MCF 10A (cell line): ENCODE results near the gene MANEA. TPM values are rescaled to one million over a fixed set of nuclear protein-coding genes. Genes with fewer than 3 reads are reported as not detected.
"Not testable (repeated sequence)": the region's sequence is repeated elsewhere in the genome, so short reads cannot be mapped to it uniquely, and the experiment has no call there.

Source experiments
- BruUV-seq: library from RNA; stranded (reverse); fragments of 400-500 nt; replicated peaks from 2 replicates; lab custom pipeline; 2021; lab: Mats Ljungman, UMichigan
- CTCF ChIA-PET: fragments of 300-600 bp; sonication (Branson Sonifier 250); formaldehyde crosslinking; extraction: SDS; loops from one replicate; lab custom pipeline; 2021; ENCODE audit warnings: antibody characterized with exemption, inconsistent platforms; lab: Yijun Ruan, JAX
- POLR2A ChIA-PET: fragments of 300-600, 350-650 bp; sonication (Branson Sonifier 250); formaldehyde crosslinking; extraction: SDS; loops from one replicate; lab custom pipeline; 2020; ENCODE audit warnings: antibody characterized with exemption, inconsistent platforms; lab: Yijun Ruan, JAX
- DNase-seq: peaks from one replicate; pipeline ENCODE4 v3.0.0-alpha.2; 2018; ENCODE audit not compliant: unreplicated experiment
- H3K27ac Mint-ChIP-seq: one replicate; pipeline ENCODE4 v1.8.0; 2022; ENCODE audit warnings: mild to moderate bottlenecking, low read depth, mixed read lengths; ENCODE audit not compliant: unreplicated experiment
- H3K27me3 Mint-ChIP-seq: one replicate; pipeline ENCODE4 v1.8.0; 2022; ENCODE audit warnings: mixed read lengths; ENCODE audit not compliant: insufficient read depth, unreplicated experiment
- H3K36me3 Mint-ChIP-seq: one replicate; pipeline ENCODE4 v1.8.0; 2022; ENCODE audit warnings: mild to moderate bottlenecking, moderate library complexity, mixed read lengths; ENCODE audit not compliant: insufficient read depth, unreplicated experiment
- H3K4me1 Mint-ChIP-seq: one replicate; pipeline ENCODE4 v1.8.0; 2022; ENCODE audit warnings: mixed read lengths; ENCODE audit not compliant: insufficient read depth, unreplicated experiment
- H3K4me3 Mint-ChIP-seq: one replicate; pipeline ENCODE4 v1.8.0; 2022; ENCODE audit warnings: mild to moderate bottlenecking, moderate library complexity, mixed read lengths; ENCODE audit not compliant: unreplicated experiment
- H3K9me3 Mint-ChIP-seq: one replicate; pipeline ENCODE4 v1.8.0; 2022; ENCODE audit warnings: mixed read lengths; ENCODE audit not compliant: unreplicated experiment
- intact Hi-C: fragments of 100-400 bp; cut with micrococcal nuclease; formaldehyde crosslinking; loops from 2 replicates; pipeline ENCODE4 v1.14.1; 2022
- total RNA-seq: library from RNA; stranded (reverse); gene quantifications from 2 replicates; pipeline ENCODE4 v1.2.3, GENCODE V29; 2022
- TF ChIP-seq, protein P1 (sequence below): fragments of 200-600 bp; IDR thresholded peaks from one replicate; pipeline ENCODE4 v1.8.0; 2022; ENCODE audit warnings: antibody characterized with exemption, mild to moderate bottlenecking; ENCODE audit not compliant: unreplicated experiment

MANEA gene
- total RNA-seq, 1 experiment from 2014 or later: 4.6 TPM

DNA sequence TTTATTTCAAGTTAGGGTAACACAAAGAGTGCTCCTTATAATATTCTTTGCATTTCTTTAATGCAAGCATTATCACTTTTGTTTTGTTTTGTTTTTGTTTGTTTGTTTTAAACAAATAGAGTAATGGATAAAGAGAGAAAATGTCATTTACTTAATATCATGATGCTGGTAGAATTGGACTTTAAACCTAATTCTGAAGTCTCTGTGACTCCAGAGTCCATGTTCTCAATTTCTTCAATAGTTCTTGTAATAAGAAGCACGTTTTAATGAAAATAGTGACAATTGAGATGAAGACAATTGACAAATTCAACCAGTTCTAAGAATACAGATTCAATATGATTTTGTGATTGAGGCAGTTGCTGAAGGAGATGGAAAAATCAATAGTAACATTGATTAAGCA lies 30.3 kb upstream of the MANEA start:
- BruUV-seq: no TSS peak
- H3K9me3 Mint-ChIP-seq: no peaks in the 10 kb centered on the region
- H3K27me3 Mint-ChIP-seq: peaks cover 31% of the 10 kb centered on the region
- H3K4me3 Mint-ChIP-seq: no peak overlapping the region
- intact Hi-C loops: no loop called here
- DNase-seq: no peak
- ChIA-PET POLR2A (no interaction called here), CTCF (no interaction called here)
- TF ChIP-seq, protein P1, sequence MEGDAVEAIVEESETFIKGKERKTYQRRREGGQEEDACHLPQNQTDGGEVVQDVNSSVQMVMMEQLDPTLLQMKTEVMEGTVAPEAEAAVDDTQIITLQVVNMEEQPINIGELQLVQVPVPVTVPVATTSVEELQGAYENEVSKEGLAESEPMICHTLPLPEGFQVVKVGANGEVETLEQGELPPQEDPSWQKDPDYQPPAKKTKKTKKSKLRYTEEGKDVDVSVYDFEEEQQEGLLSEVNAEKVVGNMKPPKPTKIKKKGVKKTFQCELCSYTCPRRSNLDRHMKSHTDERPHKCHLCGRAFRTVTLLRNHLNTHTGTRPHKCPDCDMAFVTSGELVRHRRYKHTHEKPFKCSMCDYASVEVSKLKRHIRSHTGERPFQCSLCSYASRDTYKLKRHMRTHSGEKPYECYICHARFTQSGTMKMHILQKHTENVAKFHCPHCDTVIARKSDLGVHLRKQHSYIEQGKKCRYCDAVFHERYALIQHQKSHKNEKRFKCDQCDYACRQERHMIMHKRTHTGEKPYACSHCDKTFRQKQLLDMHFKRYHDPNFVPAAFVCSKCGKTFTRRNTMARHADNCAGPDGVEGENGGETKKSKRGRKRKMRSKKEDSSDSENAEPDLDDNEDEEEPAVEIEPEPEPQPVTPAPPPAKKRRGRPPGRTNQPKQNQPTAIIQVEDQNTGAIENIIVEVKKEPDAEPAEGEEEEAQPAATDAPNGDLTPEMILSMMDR: no peak
- no peak overlapping the region for H3K27ac Mint-ChIP-seq
- no peaks in the 10 kb centered on the region for H3K36me3 Mint-ChIP-seq
- no peaks in the 10 kb centered on the region for H3K4me1 Mint-ChIP-seq

DNA sequence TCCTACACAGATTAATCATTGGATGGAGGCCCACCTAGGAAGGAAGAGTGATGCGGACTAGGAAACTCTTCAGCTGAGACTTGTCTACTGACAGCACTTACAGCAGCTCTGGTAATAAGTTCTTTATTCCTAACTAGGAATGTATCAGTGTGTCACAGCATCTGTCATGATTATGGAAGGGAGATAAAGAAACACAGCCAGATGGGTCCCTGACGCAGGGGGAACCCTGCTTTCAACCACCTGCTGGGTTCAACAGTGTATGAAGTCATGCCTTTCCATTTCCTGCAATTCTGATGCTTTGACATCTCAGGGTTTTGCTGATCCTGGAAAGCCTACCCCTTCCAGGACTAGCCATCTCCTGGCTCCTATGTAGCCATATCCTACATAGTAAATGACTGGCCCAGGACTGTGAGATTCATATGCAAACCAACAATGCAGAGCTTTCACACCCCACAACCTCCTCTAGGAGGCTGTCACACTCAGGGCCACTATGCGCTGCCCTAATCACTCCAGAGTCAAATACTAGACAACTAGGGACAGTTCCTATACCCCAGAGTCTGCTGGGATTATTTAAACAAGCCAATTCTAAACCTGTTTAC lies 29.0 kb upstream of the MANEA start:
- intact Hi-C loops: no loop called here
- Mint-ChIP-seq H3K9me3 (no peaks in the 10 kb centered on the region), H3K4me1 (no peaks in the 10 kb centered on the region), H3K27me3 (peaks cover 40% of the 10 kb centered on the region), H3K4me3 (no peak overlapping the region), H3K36me3 (no peaks in the 10 kb centered on the region), H3K27ac (no peak overlapping the region)
- no peak for DNase-seq
- ChIA-PET CTCF (no interaction called here), POLR2A (no interaction called here)
- BruUV-seq: no TSS peak
- TF ChIP-seq, protein P1: no peak

DNA sequence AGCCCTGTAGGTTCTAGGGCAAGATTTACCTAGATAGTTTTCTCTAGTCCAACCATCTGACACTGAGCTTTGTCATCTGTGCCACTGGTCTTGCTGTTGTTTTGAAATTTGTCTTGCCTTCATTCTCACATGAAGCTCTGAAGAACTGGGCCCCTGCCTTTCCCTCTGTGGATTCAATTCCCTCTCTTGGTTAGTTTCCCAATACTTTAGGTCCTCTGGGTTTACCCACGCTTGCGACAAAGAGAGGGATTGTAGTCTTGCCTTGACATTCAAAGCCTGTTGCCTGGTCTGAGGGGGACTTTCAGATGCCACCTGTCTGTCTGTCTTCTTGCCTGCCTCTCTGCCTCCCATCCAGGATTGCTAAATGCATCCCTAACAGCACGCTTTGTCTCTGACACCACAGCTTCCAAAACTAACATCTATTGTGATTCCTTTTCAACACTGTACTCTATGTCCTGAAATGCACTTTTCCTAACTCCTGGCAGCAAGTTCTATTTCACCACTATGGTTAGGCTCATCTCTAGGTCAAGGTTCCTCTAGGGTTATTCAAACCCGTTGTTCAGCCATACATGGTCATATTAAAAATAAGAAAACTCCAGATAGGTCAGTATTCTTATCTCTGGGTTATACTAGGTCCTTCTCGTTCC lies 25.5 kb upstream of the MANEA start:
- ChIA-PET POLR2A (no interaction called here), CTCF (no interaction called here)
- DNase-seq: no peak
- Mint-ChIP-seq H3K27me3 (peaks cover 40% of the 10 kb centered on the region), H3K4me3 (no peak overlapping the region), H3K36me3 (no peaks in the 10 kb centered on the region), H3K27ac (no peak overlapping the region), H3K4me1 (no peaks in the 10 kb centered on the region), H3K9me3 (no peaks in the 10 kb centered on the region)
- no TSS peak for BruUV-seq
- TF ChIP-seq, protein P1: no peak
- intact Hi-C loops: no loop called here

DNA sequence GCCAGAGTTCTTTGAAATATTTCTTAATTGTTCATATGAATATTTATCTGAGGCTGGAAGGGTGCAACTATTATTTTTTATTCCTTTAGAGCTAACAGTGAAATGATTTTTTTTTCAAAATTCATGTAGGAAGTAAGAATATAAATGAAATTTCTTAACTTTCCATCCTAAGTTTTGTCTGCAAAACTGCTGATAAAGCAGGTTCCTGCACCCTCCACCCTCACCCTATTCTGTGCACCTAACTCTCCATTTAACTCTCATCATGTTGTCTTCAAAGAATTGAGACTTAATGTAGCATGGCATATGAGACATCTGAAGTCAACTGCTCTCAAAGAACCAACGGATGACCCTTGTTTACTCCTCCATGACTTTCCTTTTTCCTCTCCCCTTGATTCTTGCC lies 23.5 kb upstream of the MANEA start:
- intact Hi-C loops: no loop called here
- CTCF ChIA-PET: no interaction called here
- no peak overlapping the region for H3K27ac Mint-ChIP-seq
- H3K36me3 Mint-ChIP-seq: no peaks in the 10 kb centered on the region
- POLR2A ChIA-PET: no interaction called here
- no peak for DNase-seq
- peaks cover 40% of the 10 kb centered on the region for H3K27me3 Mint-ChIP-seq
- no peaks in the 10 kb centered on the region for H3K4me1 Mint-ChIP-seq
- H3K9me3 Mint-ChIP-seq: no peaks in the 10 kb centered on the region
- H3K4me3 Mint-ChIP-seq: no peak overlapping the region
- TF ChIP-seq, protein P1: no peak
- no TSS peak for BruUV-seq

DNA sequence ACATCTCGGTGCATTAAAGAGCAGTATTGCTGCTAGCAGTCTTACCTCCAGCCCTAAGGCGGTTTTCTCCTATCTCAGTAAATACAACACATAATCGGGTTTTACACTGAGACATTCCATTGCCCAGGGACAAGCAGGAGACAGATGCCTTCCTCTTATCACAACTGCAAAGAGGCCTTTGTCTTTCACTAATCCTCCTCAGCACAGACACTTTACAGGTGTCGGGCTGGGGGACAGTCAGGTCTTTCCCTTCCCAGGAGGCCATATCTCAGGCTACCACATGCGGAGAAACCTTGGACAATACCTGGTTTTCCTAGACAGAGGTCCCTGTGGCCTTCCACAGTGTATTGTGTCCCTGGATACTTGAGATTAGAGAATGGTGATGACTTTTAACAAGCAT lies 16.4 kb upstream of the MANEA start:
- intact Hi-C loops, H3K27ac Mint-ChIP-seq, H3K4me3 Mint-ChIP-seq, H3K27me3 Mint-ChIP-seq, H3K36me3 Mint-ChIP-seq, DNase-seq, H3K4me1 Mint-ChIP-seq, CTCF ChIA-PET, H3K9me3 Mint-ChIP-seq, BruUV-seq, POLR2A ChIA-PET: not testable (repeated sequence)
